Endothelial cell of umbilical vein (primary cell): ENCODE data around the gene OTOP1.

Source experiments
- CTCF ChIP-seq, 2 donors: IDR thresholded peaks; 1 replicate in 1 of 2; 2 replicates in 1 of 2; pipeline ENCODE4 v1.5.1; 2011; ENCODE audit warnings: low read length in 2 of 2, mild to moderate bottlenecking in 2 of 2, moderate library complexity in 2 of 2, control low read depth in 1 of 2, inconsistent platforms in 1 of 2, low read depth in 1 of 2; ENCODE audit not compliant: insufficient read depth in 1 of 2; ENCODE audit errors: extremely low read depth in 1 of 2
- EZH2 ChIP-seq: IDR thresholded peaks from 2 replicates; pipeline ENCODE4 v1.6.1; 2012; ENCODE audit warnings: borderline replicate concordance, low read depth, mild to moderate bottlenecking, moderate library complexity, low read length, inconsistent platforms; ENCODE audit not compliant: severe bottlenecking
- FOS ChIP-seq: IDR thresholded peaks from 2 replicates; pipeline ENCODE4 v1.6.1; 2011; ENCODE audit warnings: mild to moderate bottlenecking, low read length, moderate library complexity, borderline replicate concordance; ENCODE audit not compliant: insufficient read depth
- JUN ChIP-seq: IDR thresholded peaks from 2 replicates; pipeline ENCODE4 v1.6.1; 2011; ENCODE audit warnings: borderline replicate concordance, low read depth; ENCODE audit not compliant: insufficient read length, insufficient read depth
- MYC ChIP-seq: IDR thresholded peaks from one replicate; pipeline ENCODE4 v1.6.1; 2011; ENCODE audit warnings: mild to moderate bottlenecking, low read depth, low read length
- POLR2A ChIP-seq: IDR thresholded peaks from 2 replicates; pipeline ENCODE4 v1.6.1; 2012; ENCODE audit warnings: low read depth, mild to moderate bottlenecking, control low read depth, low read length
- POLR2AphosphoS5 ChIP-seq: IDR thresholded peaks from 2 replicates; pipeline ENCODE4 v1.6.1; 2012; ENCODE audit warnings: low read depth, mild to moderate bottlenecking, control low read depth, low read length, moderate library complexity; ENCODE audit not compliant: insufficient read depth

GRCh38 chr4:4271912-4272311 lies 45.2 kb upstream of the OTOP1 start:
- TF ChIP-seq CTCF (IDR thresholded peaks at IDR 0.05; ENCODE audit: extremely low read depth in 1 of 2, insufficient read depth in 1 of 2, low read depth in 1 of 2, low read length in 2 of 2): no peak
- TF ChIP-seq POLR2A: no peak
- TF ChIP-seq FOS: no peak
- no peak for TF ChIP-seq POLR2AphosphoS5
- TF ChIP-seq JUN: no peak
- no peak for TF ChIP-seq EZH2
- no peak for TF ChIP-seq MYC
